Measurements from ENCODE around the gene SH2D7. TPM values are rescaled to one million over a fixed set of nuclear protein-coding genes. Genes with fewer than 3 reads are reported as not detected.
A peak's percentile ranks its signal among the peaks of the same experiment; 100 is the strongest.

The SH2D7 gene
- total RNA-seq, 2 experiments from 2014 or later = not detected

- DNase-seq = no peak
- Mint-ChIP-seq H3K4me3 (no peak overlapping the region), H3K9me3 (no peaks in the 10 kb centered on the region), H3K4me1 (peaks cover 98% of the 10 kb centered on the region), H3K27ac (peak overlapping the region; percentile 91), H3K36me3 (ENCODE audit: low read depth) (peaks cover 60% of the 10 kb centered on the region), H3K27me3 (no peaks in the 10 kb centered on the region)
- POLR2A ChIA-PET = interaction anchor here (2.0 to 13.2 kb wide), 6 partner anchors 9 to 386 kb away, joined by 7 to 202 read pairs (median 54); partner anchors contain the start of genes IREB2 and TBC1D2B
- CTCF ChIA-PET = interaction anchor here (1.0 to 13.7 kb wide), 8 partner anchors 9 to 61 kb away, joined by 3 to 125 read pairs (median 5); no protein-coding TSS in a partner anchor
Measured at GRCh38 chr15:78052001-78052401, 40.4 kb upstream of the SH2D7 start.

- Mint-ChIP-seq H3K36me3 (ENCODE audit: low read depth) (peaks cover 58% of the 10 kb centered on the region), H3K27ac (peak overlapping the region; percentile 91), H3K4me3 (no peak overlapping the region), H3K27me3 (no peaks in the 10 kb centered on the region), H3K4me1 (peaks cover 96% of the 10 kb centered on the region), H3K9me3 (no peaks in the 10 kb centered on the region)
- ChIA-PET CTCF (interaction anchor here (1.2 to 13.7 kb wide), 4 partner anchors 10 to 60 kb away, joined by 3 to 125 read pairs (median 28); no protein-coding TSS in a partner anchor), POLR2A (interaction anchor here (2.0 to 13.2 kb wide), 6 partner anchors 9 to 385 kb away, joined by 7 to 202 read pairs (median 54); partner anchors contain the start of genes IREB2 and TBC1D2B)
- DNase-seq = no peak
Measured at GRCh38 chr15:78052545-78052944, 39.8 kb upstream of the SH2D7 start.

- Mint-ChIP-seq H3K27ac (no peak overlapping the region), H3K4me1 (peaks cover 95% of the 10 kb centered on the region), H3K36me3 (ENCODE audit: low read depth) (peaks cover 60% of the 10 kb centered on the region), H3K9me3 (no peaks in the 10 kb centered on the region), H3K4me3 (no peak overlapping the region), H3K27me3 (no peaks in the 10 kb centered on the region)
- DNase-seq = no peak
- POLR2A ChIA-PET = interaction anchor here (11.8 to 13.2 kb wide), 2 partner anchors 16 to 18 kb away, joined by 157 to 202 read pairs; no protein-coding TSS in a partner anchor
- CTCF ChIA-PET = interaction anchor here (13.7 kb wide), 1 partner anchor 16 kb away, joined by 125 read pairs; no protein-coding TSS in a partner anchor
Measured at GRCh38 chr15:78054518-78054917, 37.8 kb upstream of the SH2D7 start.

- POLR2A ChIA-PET = interaction anchor here (2.0 to 13.2 kb wide), 3 partner anchors 10 to 18 kb away, joined by 5 to 202 read pairs (median 157); no protein-coding TSS in a partner anchor
- Mint-ChIP-seq H3K27ac (peak overlapping the region; percentile 56), H3K4me3 (no peak overlapping the region), H3K4me1 (peaks cover 95% of the 10 kb centered on the region), H3K36me3 (ENCODE audit: low read depth) (peaks cover 56% of the 10 kb centered on the region), H3K27me3 (no peaks in the 10 kb centered on the region), H3K9me3 (no peaks in the 10 kb centered on the region)
- no peak for DNase-seq
- CTCF ChIA-PET = interaction anchor here (13.7 kb wide), 1 partner anchor 15 kb away, joined by 125 read pairs; no protein-coding TSS in a partner anchor
Measured at GRCh38 chr15:78054966-78055365, 37.4 kb upstream of the SH2D7 start.

GRCh38 chr15:78055919-78056713 lies 36.2 kb upstream of the SH2D7 start:
- ChIA-PET CTCF (interaction anchor here (1.4 to 13.7 kb wide), 3 partner anchors 11 to 52 kb away, joined by 3 to 125 read pairs (median 6); no protein-coding TSS in a partner anchor), POLR2A (interaction anchor here (1.0 to 13.2 kb wide), 5 partner anchors 8 to 19 kb away, joined by 3 to 202 read pairs (median 5); no protein-coding TSS in a partner anchor)
- Mint-ChIP-seq H3K27ac (peak overlapping the region; percentile 61), H3K4me1 (peaks cover 87% of the 10 kb centered on the region), H3K9me3 (no peaks in the 10 kb centered on the region), H3K27me3 (no peaks in the 10 kb centered on the region), H3K4me3 (peak overlapping the region; percentile 34), H3K36me3 (ENCODE audit: low read depth) (peaks cover 51% of the 10 kb centered on the region)
- DNase-seq = no peak

- H3K27me3 Mint-ChIP-seq = no peaks in the 10 kb centered on the region
- H3K27ac Mint-ChIP-seq = peak overlapping the region; percentile 61
- CTCF ChIA-PET = interaction anchor here (1.4 to 13.7 kb wide), 3 partner anchors 12 to 52 kb away, joined by 3 to 125 read pairs (median 6); no protein-coding TSS in a partner anchor
- no peak for DNase-seq
- peaks cover 45% of the 10 kb centered on the region for H3K36me3 Mint-ChIP-seq (ENCODE audit: low read depth)
- no peaks in the 10 kb centered on the region for H3K9me3 Mint-ChIP-seq
- H3K4me1 Mint-ChIP-seq = peaks cover 82% of the 10 kb centered on the region
- POLR2A ChIA-PET = interaction anchor here (1.0 to 13.2 kb wide), 5 partner anchors 9 to 20 kb away, joined by 3 to 202 read pairs (median 5); no protein-coding TSS in a partner anchor
- H3K4me3 Mint-ChIP-seq = no peak overlapping the region
Measured at GRCh38 chr15:78056714-78057269, 35.6 kb upstream of the SH2D7 start.

GRCh38 chr15:78057803-78058202 lies 34.6 kb upstream of the SH2D7 start:
- Mint-ChIP-seq H3K4me3 (no peak overlapping the region), H3K27ac (peak overlapping the region; percentile 61), H3K27me3 (no peaks in the 10 kb centered on the region), H3K9me3 (no peaks in the 10 kb centered on the region), H3K4me1 (peaks cover 79% of the 10 kb centered on the region), H3K36me3 (ENCODE audit: low read depth) (peaks cover 35% of the 10 kb centered on the region)
- DNase-seq = no peak
- ChIA-PET POLR2A (interaction anchor here (13.2 kb wide), 1 partner anchor 13 kb away, joined by 202 read pairs; no protein-coding TSS in a partner anchor), CTCF (interaction anchor here (1.5 to 13.7 kb wide), 2 partner anchors 12 to 51 kb away, joined by 4 to 125 read pairs; no protein-coding TSS in a partner anchor)

GRCh38 chr15:78058401-78058935 lies 33.9 kb upstream of the SH2D7 start:
- Mint-ChIP-seq H3K27me3 (no peaks in the 10 kb centered on the region), H3K36me3 (ENCODE audit: low read depth) (peaks cover 29% of the 10 kb centered on the region), H3K4me3 (no peak overlapping the region), H3K4me1 (peaks cover 72% of the 10 kb centered on the region), H3K9me3 (no peaks in the 10 kb centered on the region), H3K27ac (peak overlapping the region; percentile 36)
- ChIA-PET CTCF (interaction anchor here (1.0 to 13.7 kb wide), 5 partner anchors 8 to 50 kb away, joined by 3 to 125 read pairs (median 6); no protein-coding TSS in a partner anchor), POLR2A (interaction anchor here (0.6 to 13.2 kb wide), 6 partner anchors 8 to 46 kb away, joined by 3 to 202 read pairs (median 6); partner anchors contain the start of gene TBC1D2B)
- DNase-seq = no peak

GRCh38 chr15:78059110-78059839 lies 33.1 kb upstream of the SH2D7 start:
- no peak overlapping the region for H3K4me3 Mint-ChIP-seq

GRCh38 chr15:78060232-78060631 lies 32.1 kb upstream of the SH2D7 start:
- Mint-ChIP-seq H3K4me1 (peaks cover 57% of the 10 kb centered on the region), H3K4me3 (no peak overlapping the region), H3K36me3 (ENCODE audit: low read depth) (peaks cover 16% of the 10 kb centered on the region), H3K27ac (no peak overlapping the region), H3K9me3 (no peaks in the 10 kb centered on the region), H3K27me3 (no peaks in the 10 kb centered on the region)
- DNase-seq = no peak
- ChIA-PET CTCF (interaction anchor here (1.3 to 13.7 kb wide), 6 partner anchors 10 to 48 kb away, joined by 3 to 125 read pairs (median 4); no protein-coding TSS in a partner anchor), POLR2A (interaction anchor here (6.1 to 13.2 kb wide), 2 partner anchors 10 to 11 kb away, joined by 85 to 202 read pairs; no protein-coding TSS in a partner anchor)

More at GRCh38 chr15:78059110-78059839, 33.1 kb upstream of the SH2D7 start:
- POLR2A ChIA-PET = interaction anchor here (1.3 to 13.2 kb wide), 4 partner anchors 9 to 45 kb away, joined by 3 to 202 read pairs (median 46); no protein-coding TSS in a partner anchor
- Mint-ChIP-seq H3K27me3 (no peaks in the 10 kb centered on the region), H3K36me3 (ENCODE audit: low read depth) (peaks cover 23% of the 10 kb centered on the region), H3K27ac (peak overlapping the region; percentile 44), H3K9me3 (no peaks in the 10 kb centered on the region), H3K4me1 (peaks cover 66% of the 10 kb centered on the region)
- no peak for DNase-seq
- CTCF ChIA-PET = interaction anchor here (0.5 to 13.7 kb wide), 8 partner anchors 9 to 181 kb away, joined by 3 to 125 read pairs (median 4); no protein-coding TSS in a partner anchor

- POLR2A ChIA-PET = interaction anchor here (0.6 to 13.2 kb wide), 9 partner anchors 9 to 47 kb away, joined by 3 to 202 read pairs (median 6); no protein-coding TSS in a partner anchor
- CTCF ChIA-PET = interaction anchor here (0.8 to 2.5 kb wide), 7 partner anchors 10 to 102 kb away, joined by 3 to 15 read pairs (median 6); no protein-coding TSS in a partner anchor
- no peaks in the 10 kb centered on the region for H3K9me3 Mint-ChIP-seq
- peak overlapping the region; percentile 58 for H3K4me3 Mint-ChIP-seq
- no peak for DNase-seq
- peaks cover 39% of the 10 kb centered on the region for H3K4me1 Mint-ChIP-seq
- no peaks in the 10 kb centered on the region for H3K27me3 Mint-ChIP-seq
- peak overlapping the region; percentile 79 for H3K27ac Mint-ChIP-seq
- peaks cover 19% of the 10 kb centered on the region for H3K36me3 Mint-ChIP-seq (ENCODE audit: low read depth)
Measured at GRCh38 chr15:78061963-78062427, 30.4 kb upstream of the SH2D7 start.

All from activated CD4-positive, alpha-beta memory T cell treated with anti-CD3 and anti-CD28 coated beads, Interleukin-2, amount 10 ng/mL, durations not matched to agents 7 days and 5 days (primary cell).